Measurements from ENCODE around the gene BAHD1. TPM values are rescaled to one million over a fixed set of nuclear protein-coding genes. Genes with fewer than 3 reads are reported as not detected.

BAHD1 gene
- total RNA-seq, 1 experiment from 2014 or later: 40.6 TPM

GRCh38 chr15:40461958-40462357 lies 21.2 kb downstream of the BAHD1 start:
- DNase-seq (ENCODE audit: low read depth, low spot score) (no peak), ATAC-seq (no peak)
- no peak for TF ChIP-seq REST (IDR thresholded peaks at IDR 0.05; ENCODE audit: insufficient read depth in 1 of 2, low read depth in 2 of 2, low read length in 1 of 2)
- no peak for TF ChIP-seq TCF7L2 (IDR thresholded peaks at IDR 0.05; ENCODE audit: low read depth, low read length)
- TF ChIP-seq POLR2AphosphoS5 (IDR thresholded peaks at IDR 0.05; ENCODE audit: low read depth, low read length): no peak
- TF ChIP-seq SIN3A (IDR thresholded peaks at IDR 0.05; ENCODE audit: borderline replicate concordance, insufficient read depth, low read depth, low read length): no peak
- no peak for TF ChIP-seq CTCF (IDR thresholded peaks at IDR 0.05)
- Histone ChIP-seq H3K27me3 (ENCODE audit: control insufficient read depth, insufficient read depth, low read length) (no peaks in the 10 kb centered on the region), H3K27ac (ENCODE audit: low read length) (no peak overlapping the region), H3K4me1 (ENCODE audit: control insufficient read depth, insufficient read depth, low read length) (no peaks in the 10 kb centered on the region), H3K36me3 (ENCODE audit: control insufficient read depth, insufficient read depth, low read length) (no peaks in the 10 kb centered on the region; the same call in 1 of the 2 replicates), H3K9me3 (ENCODE audit: control insufficient read depth, insufficient read depth, low read depth, low read length) (no peaks in the 10 kb centered on the region), H3K4me3 (ENCODE audit: low read depth in 2 of 2, low read length in 2 of 2) (no peak overlapping the region)
- no TSS peak for BruUV-seq (replicated peaks)
- ChIA-PET POLR2A (no interaction called here), CTCF (no interaction called here)
- intact Hi-C loops (cut with micrococcal nuclease; ENCODE audit: unreplicated experiment) (no loop called here), in situ Hi-C loops (cut with HindIII; ENCODE audit: low pct_unique_long_range_greater_than_20kb, low sequenced_read_pairs) (no loop called here)

GRCh38 chr15:40463279-40463678 lies 22.5 kb downstream of the BAHD1 start:
- Histone ChIP-seq H3K4me3 (ENCODE audit: low read depth in 2 of 2, low read length in 2 of 2) (no peak overlapping the region), H3K4me1 (ENCODE audit: control insufficient read depth, insufficient read depth, low read length) (no peaks in the 10 kb centered on the region), H3K27ac (ENCODE audit: low read length) (no peak overlapping the region), H3K9me3 (ENCODE audit: control insufficient read depth, insufficient read depth, low read depth, low read length) (no peaks in the 10 kb centered on the region), H3K36me3 (ENCODE audit: control insufficient read depth, insufficient read depth, low read length) (no peaks in the 10 kb centered on the region; the same call in 1 of the 2 replicates), H3K27me3 (ENCODE audit: control insufficient read depth, insufficient read depth, low read length) (no peaks in the 10 kb centered on the region)
- ATAC-seq (no peak), DNase-seq (ENCODE audit: low read depth, low spot score) (no peak)
- in situ Hi-C loops (cut with HindIII; ENCODE audit: low pct_unique_long_range_greater_than_20kb, low sequenced_read_pairs): no loop called here
- TF ChIP-seq CTCF (IDR thresholded peaks at IDR 0.05) (no peak), REST (IDR thresholded peaks at IDR 0.05; ENCODE audit: insufficient read depth in 1 of 2, low read depth in 2 of 2, low read length in 1 of 2) (no peak), TCF7L2 (IDR thresholded peaks at IDR 0.05; ENCODE audit: low read depth, low read length) (no peak), SIN3A (IDR thresholded peaks at IDR 0.05; ENCODE audit: borderline replicate concordance, insufficient read depth, low read depth, low read length) (no peak), POLR2AphosphoS5 (IDR thresholded peaks at IDR 0.05; ENCODE audit: low read depth, low read length) (no peak)
- CTCF ChIA-PET: interaction anchor here (0.6 kb wide), 1 partner anchor 410 kb away, joined by 7 read pairs; no protein-coding TSS in a partner anchor
- POLR2A ChIA-PET: no interaction called here
- intact Hi-C loops (cut with micrococcal nuclease; ENCODE audit: unreplicated experiment): no loop called here
- BruUV-seq (replicated peaks): no TSS peak

Measured in Panc1 (cell line).